Fibroblast of lung (primary cell): ENCODE results near the gene TMEM14A. TPM values are rescaled to one million over a fixed set of nuclear protein-coding genes. Genes with fewer than 3 reads are reported as not detected.

Source experiments
- DNase-seq, 2 donors: peaks; one replicate each; pipeline versions ENCODE4 v3.0.0 to v3.0.0-alpha.2; 2010; ENCODE audit warnings: low read depth in 2 of 2
- H2AFZ ChIP-seq: 2 replicates; pipeline ENCODE4 v1.5.1; 2012; ENCODE audit warnings: low read length, control low read depth, inconsistent platforms
- H3K27ac ChIP-seq: 2 replicates; pipeline ENCODE4 v1.5.1; 2011; ENCODE audit warnings: low read length, control low read depth; ENCODE audit not compliant: insufficient read depth
- H3K27me3 ChIP-seq: 2 replicates; pipeline ENCODE4 v1.5.1; 2011; ENCODE audit warnings: mild to moderate bottlenecking, low read length; ENCODE audit not compliant: control insufficient read depth, insufficient read depth
- H3K36me3 ChIP-seq: 2 replicates; pipeline ENCODE4 v1.5.1; 2011; ENCODE audit warnings: low read length; ENCODE audit not compliant: control insufficient read depth, insufficient read depth
- H3K4me1 ChIP-seq: 2 replicates; pipeline ENCODE4 v1.5.1; 2011; ENCODE audit warnings: low read length; ENCODE audit not compliant: control insufficient read depth, insufficient read depth; ENCODE audit errors: extremely low read depth
- H3K4me2 ChIP-seq: 2 replicates; pipeline ENCODE4 v1.5.1; 2011; ENCODE audit warnings: low read length, control low read depth; ENCODE audit not compliant: insufficient read depth; ENCODE audit errors: extremely low read depth
- H3K4me3 ChIP-seq, 4 experiments: fragments of 200-600 bp in 1 of 4; sonication (generic) in 1 of 4; replicated peaks in 1 of 4; 2 replicates each; pipeline ENCODE4 v1.5.1; 2011 to 2016; ENCODE audit warnings: low read length in 4 of 4, low read depth in 3 of 4, mild to moderate bottlenecking in 3 of 4, control low read depth in 2 of 4, inconsistent platforms in 1 of 4, mixed read lengths in 1 of 4; ENCODE audit not compliant: insufficient read depth in 1 of 4; ENCODE audit errors: control extremely low read depth in 1 of 4
- H3K79me2 ChIP-seq: 2 replicates; pipeline ENCODE4 v1.5.1; 2012; ENCODE audit warnings: mild to moderate bottlenecking, low read length, inconsistent platforms; ENCODE audit not compliant: control insufficient read depth, insufficient read depth
- H3K9ac ChIP-seq: 2 replicates; pipeline ENCODE4 v1.5.1; 2011; ENCODE audit warnings: mild to moderate bottlenecking, low read length, control low read depth; ENCODE audit not compliant: insufficient read depth
- H3K9me3 ChIP-seq: 2 replicates; pipeline ENCODE4 v1.5.1; 2012; ENCODE audit warnings: low read depth, low read length; ENCODE audit not compliant: control insufficient read depth, insufficient read depth
- H4K20me1 ChIP-seq: 2 replicates; pipeline ENCODE4 v1.5.1; 2011; ENCODE audit warnings: low read length; ENCODE audit not compliant: control insufficient read depth, insufficient read depth; ENCODE audit errors: extremely low read depth
- EZH2 ChIP-seq: IDR thresholded peaks from 2 replicates; pipeline ENCODE4 v1.5.1; 2012; ENCODE audit warnings: low read length, control low read depth, mild to moderate bottlenecking; ENCODE audit errors: missing control alignments
- polyA plus RNA-seq, 2 donors: library from polyadenylated mRNA; depleted of rRNA in 1 of 2; stranded (reverse) in 1 of 2; unstranded in 1 of 2; fragments of >200 nt; gene quantifications; 2 replicates each; pipeline ENCODE4 v1.2.1, GENCODE V29; 2011 to 2012; ENCODE audit warnings: missing spikeins in 1 of 2
- total RNA-seq: library from RNA; depleted of rRNA; stranded (reverse); fragments of >200 nt; gene quantifications from 2 replicates; pipeline ENCODE4 v1.2.1, GENCODE V29; 2014
- TF ChIP-seq, protein P1 (sequence below), 2 donors: IDR thresholded peaks in 1 of 2; conservative IDR thresholded peaks in 1 of 2; 1 replicate in 1 of 2; 2 replicates in 1 of 2; pipeline ENCODE4 v1.5.1; 2011 to 2012; ENCODE audit warnings: low read length in 2 of 2, control low read depth in 1 of 2, inconsistent platforms in 1 of 2, low read depth in 1 of 2, mild to moderate bottlenecking in 1 of 2

Gene TMEM14A
- total and polyA plus RNA-seq, 2 donors (not counting 1 experiment from before 2014, with no cell fraction given), result 38.3 to 49.0 TPM

DNA sequence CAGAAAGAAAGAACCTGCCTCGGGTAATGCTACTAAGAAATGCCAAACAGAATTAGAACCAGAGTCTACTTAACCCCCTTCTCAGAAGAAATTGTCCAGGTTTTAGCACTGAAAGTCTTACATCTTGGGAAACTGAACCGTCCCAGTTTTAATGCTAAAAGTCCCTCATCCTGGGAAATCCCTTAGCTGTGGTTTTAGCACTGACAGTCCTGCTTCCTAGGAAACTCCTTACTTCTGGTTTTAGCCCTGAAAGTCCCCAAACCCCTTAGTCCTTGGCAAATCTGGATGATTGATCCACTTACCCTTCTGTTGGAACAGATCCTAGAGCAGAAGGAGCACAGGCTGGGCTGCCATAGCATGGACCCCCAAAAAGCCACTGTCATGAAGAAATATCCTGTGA, 4.8 kb upstream of the TMEM14A start:
- H3K27me3 ChIP-seq, result no peaks in the 10 kb centered on the region
- peak overlapping the region; percentile 96 for H3K4me2 ChIP-seq
- DNase-seq, result no peak
- H3K79me2 ChIP-seq, result peaks cover 19% of the 10 kb centered on the region
- no peak for TF ChIP-seq EZH2
- TF ChIP-seq, protein P1, sequence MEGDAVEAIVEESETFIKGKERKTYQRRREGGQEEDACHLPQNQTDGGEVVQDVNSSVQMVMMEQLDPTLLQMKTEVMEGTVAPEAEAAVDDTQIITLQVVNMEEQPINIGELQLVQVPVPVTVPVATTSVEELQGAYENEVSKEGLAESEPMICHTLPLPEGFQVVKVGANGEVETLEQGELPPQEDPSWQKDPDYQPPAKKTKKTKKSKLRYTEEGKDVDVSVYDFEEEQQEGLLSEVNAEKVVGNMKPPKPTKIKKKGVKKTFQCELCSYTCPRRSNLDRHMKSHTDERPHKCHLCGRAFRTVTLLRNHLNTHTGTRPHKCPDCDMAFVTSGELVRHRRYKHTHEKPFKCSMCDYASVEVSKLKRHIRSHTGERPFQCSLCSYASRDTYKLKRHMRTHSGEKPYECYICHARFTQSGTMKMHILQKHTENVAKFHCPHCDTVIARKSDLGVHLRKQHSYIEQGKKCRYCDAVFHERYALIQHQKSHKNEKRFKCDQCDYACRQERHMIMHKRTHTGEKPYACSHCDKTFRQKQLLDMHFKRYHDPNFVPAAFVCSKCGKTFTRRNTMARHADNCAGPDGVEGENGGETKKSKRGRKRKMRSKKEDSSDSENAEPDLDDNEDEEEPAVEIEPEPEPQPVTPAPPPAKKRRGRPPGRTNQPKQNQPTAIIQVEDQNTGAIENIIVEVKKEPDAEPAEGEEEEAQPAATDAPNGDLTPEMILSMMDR (conservative IDR thresholded peaks at IDR 0.05 in 1 of 2, IDR thresholded peaks at IDR 0.05 in 1 of 2; ENCODE audit: low read depth in 1 of 2, low read length in 2 of 2), result no peak
- H3K36me3 ChIP-seq, result no peaks in the 10 kb centered on the region
- no peaks in the 10 kb centered on the region for H4K20me1 ChIP-seq
- H3K4me3 ChIP-seq, result peak overlapping the region; percentile 69 to 90 (median 80)
- no peak overlapping the region for H3K27ac ChIP-seq
- H3K4me1 ChIP-seq, result peaks cover 4% of the 10 kb centered on the region
- H3K9me3 ChIP-seq, result no peaks in the 10 kb centered on the region
- no peak overlapping the region for H3K9ac ChIP-seq
- no peak overlapping the region for H2AFZ ChIP-seq

DNA sequence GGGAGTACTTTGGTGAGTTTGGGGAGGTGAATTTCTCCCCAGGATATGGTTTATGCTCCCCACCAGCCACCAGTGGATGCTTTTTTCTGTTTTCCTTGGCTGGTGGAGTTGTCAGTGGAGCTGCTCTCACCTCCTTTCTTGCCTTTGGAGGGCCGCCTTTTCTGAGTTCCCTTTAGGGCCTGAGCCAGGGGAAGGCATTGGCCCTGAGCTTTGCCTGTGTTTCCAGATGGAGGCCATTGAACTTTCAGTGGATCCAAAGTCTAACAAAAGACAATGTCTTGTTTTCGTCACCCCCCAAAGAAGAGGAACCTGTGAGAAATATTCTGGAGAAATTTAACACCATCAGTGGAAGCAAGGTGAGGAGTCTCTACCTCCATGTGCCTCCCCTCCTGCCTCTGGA, 4.4 kb upstream of the TMEM14A start:
- Histone ChIP-seq H3K27me3 (no peaks in the 10 kb centered on the region), H3K27ac (no peak overlapping the region), H3K36me3 (no peaks in the 10 kb centered on the region), H3K79me2 (peaks cover 19% of the 10 kb centered on the region), H2AFZ (no peak overlapping the region), H3K4me3 (peak overlapping the region; percentile 69 to 90 (median 80)), H3K4me1 (peaks cover 4% of the 10 kb centered on the region), H3K9ac (no peak overlapping the region), H4K20me1 (no peaks in the 10 kb centered on the region), H3K4me2 (peak overlapping the region; percentile 96), H3K9me3 (no peaks in the 10 kb centered on the region)
- no peak for TF ChIP-seq EZH2
- TF ChIP-seq, protein P1 (conservative IDR thresholded peaks at IDR 0.05 in 1 of 2, IDR thresholded peaks at IDR 0.05 in 1 of 2; ENCODE audit: low read depth in 1 of 2, low read length in 2 of 2), result no peak
- DNase-seq, result no peak

DNA sequence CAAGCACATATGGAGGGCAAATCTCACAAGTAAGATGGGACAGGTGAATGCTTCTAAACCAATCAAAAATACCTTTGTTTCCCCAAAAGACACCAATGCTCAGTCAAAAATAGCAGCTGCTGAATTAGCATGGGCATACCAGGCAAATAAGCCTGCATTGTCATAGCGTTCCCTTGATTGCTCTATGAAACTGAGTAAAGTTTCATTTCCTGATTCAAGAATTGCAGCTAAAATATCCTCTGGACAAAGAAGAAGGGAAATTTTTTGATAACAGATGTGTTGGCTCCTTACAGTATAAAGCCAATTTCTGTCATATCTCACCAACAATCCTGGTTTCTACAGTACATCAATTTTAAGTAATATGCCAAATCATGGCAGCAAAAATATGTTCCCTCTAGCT, 3.3 kb upstream of the TMEM14A start:
- H2AFZ ChIP-seq, result no peak overlapping the region
- H3K79me2 ChIP-seq, result peaks cover 19% of the 10 kb centered on the region
- DNase-seq, result no peak
- no peaks in the 10 kb centered on the region for H3K27me3 ChIP-seq
- H4K20me1 ChIP-seq, result no peaks in the 10 kb centered on the region
- no peak overlapping the region for H3K4me3 ChIP-seq
- TF ChIP-seq, protein P1 (conservative IDR thresholded peaks at IDR 0.05 in 1 of 2, IDR thresholded peaks at IDR 0.05 in 1 of 2; ENCODE audit: low read depth in 1 of 2, low read length in 2 of 2), result no peak
- no peak for TF ChIP-seq EZH2
- H3K36me3 ChIP-seq, result no peaks in the 10 kb centered on the region
- H3K4me2 ChIP-seq, result no peak overlapping the region
- H3K9ac ChIP-seq, result no peak overlapping the region
- no peaks in the 10 kb centered on the region for H3K9me3 ChIP-seq
- H3K27ac ChIP-seq, result no peak overlapping the region
- peaks cover 4% of the 10 kb centered on the region for H3K4me1 ChIP-seq
